ENCODE results near the gene MAPK11.
A peak's percentile ranks its signal among the peaks of the same experiment; 100 is the strongest.

The MAPK11 gene

DNA sequence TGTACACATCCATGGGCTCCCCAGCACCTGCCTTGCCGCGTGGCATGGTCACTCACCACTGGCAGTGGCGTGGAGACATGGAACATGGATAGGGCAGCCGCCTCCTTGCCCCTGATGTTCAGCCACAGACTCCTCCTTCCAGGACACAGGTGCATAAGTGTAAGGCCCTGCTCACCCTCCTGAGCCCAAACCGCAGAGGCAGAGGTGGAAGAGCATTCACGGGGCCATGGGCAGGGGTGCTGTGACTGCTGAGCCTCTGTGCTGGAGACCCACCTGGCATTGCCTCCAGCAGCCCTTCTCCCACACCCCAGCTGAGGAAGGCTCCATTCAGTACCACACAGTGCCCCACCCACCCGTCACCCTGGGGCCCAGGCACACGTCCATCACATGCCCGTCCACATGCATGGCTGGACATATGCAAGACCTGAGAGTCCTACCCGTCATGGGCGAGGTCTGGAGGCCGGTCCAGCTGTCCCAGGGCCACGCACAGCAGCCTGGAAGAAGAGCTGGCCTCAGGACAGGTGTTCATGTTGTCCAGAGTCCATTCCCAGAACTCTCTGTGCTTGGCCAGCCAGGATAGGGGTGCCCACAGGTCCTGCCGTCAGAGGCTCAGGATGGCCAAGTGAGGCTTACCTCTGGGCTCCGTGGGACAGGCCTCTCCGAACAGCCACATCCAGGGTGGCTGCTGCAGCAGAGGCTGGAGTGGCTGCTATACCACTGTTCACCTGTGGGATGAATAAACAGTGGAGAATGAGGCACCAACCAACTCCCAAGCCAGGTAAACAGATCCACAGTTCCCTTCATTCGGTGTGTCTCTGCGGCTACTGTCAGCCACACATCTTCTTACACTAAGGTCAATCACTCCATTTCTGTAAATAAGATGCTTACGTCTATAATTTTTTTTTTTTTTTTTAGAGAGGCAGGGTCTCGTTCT is 23.7 kb downstream of the MAPK11 start:
- DNase-seq: no peak

DNA sequence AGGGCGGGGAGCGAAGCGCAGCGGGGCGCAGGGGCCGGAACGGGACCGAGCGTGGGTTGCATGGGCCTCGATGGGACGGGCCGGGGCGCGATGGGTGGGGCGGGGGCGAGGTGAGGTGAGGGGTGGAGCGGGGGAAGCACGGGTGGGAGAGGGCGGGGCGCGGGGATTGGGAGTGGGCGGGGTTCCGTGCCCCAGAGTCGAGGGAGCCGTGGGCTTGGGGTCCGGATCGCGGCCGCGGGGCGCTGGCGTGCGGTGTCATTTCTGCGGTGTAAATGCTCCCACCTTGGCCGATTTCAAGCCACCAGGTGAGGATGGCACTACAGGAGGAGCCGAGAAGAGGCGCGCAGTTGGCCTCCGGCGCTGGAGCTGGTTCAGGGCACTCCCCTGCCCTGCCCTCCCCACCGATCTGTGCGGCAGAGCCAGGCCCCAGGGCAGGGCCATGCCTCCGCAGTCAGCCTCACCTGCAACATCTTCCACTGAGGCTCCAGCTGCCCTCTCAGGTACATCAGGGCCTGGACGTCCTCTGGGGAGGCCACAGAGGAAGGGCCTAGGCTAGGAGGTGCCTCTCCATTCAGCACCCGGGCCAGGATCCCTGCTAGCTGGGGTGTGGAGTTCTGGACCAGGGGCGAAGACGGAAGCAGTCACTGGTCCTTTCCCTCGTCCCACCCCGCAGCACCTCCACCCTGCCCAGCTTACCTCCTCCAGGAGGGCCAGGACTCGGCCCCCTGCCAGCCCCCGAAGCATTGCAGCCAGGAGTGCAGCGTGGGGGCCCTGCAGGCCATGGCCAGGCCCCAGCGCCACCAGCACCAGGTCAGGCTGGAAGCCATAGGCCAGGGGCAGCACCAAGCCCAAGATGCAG is 24.7 kb downstream of the MAPK11 start:
- no peak for DNase-seq

DNA sequence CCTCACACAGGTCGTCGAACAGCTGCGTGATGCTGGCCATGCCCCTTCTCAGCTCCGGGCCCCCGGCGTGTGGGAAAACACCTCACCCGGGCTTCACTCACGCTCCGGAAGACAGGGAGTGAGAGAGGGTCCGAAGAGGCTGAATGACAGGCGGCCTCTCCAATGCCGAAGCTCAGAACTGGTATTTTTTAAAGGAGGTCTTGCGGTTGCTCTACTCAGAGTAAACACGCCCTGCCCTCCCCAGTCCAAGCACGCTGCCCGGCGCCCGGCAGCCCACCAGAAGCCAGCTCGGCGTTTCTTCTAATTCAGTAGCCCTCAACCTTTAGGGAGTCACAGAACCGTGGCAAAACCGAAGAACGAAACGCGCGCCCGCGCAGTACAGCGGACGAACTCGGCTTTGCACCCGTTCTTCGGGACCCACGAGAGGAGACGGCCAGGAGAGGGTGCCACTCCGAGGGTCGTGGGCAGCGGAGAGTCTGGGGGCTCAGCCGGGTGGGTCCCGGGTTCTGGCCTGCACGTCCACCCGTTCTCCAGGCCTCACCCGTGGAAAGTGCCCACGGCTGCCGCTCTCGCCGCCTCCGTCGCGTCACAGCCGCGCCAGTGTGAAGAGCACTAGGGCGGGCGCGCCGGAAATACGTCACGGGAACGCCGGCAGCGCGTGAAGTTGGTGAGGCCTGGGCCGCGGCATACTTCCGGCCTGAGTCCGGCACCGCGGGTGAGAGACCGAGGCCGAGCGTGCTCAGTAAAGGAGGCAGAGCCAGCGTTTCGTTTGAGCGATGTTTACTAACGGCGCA is 25.6 kb downstream of the MAPK11 start, which contains the start of gene TUBGCP6:
Gene TUBGCP6, minus strand, starts transcription at position 604 of the 794 bp plus-strand sequence. Its CDS starts 564 bp downstream, at position 40.
- DNase-seq: peak; percentile 54

DNA sequence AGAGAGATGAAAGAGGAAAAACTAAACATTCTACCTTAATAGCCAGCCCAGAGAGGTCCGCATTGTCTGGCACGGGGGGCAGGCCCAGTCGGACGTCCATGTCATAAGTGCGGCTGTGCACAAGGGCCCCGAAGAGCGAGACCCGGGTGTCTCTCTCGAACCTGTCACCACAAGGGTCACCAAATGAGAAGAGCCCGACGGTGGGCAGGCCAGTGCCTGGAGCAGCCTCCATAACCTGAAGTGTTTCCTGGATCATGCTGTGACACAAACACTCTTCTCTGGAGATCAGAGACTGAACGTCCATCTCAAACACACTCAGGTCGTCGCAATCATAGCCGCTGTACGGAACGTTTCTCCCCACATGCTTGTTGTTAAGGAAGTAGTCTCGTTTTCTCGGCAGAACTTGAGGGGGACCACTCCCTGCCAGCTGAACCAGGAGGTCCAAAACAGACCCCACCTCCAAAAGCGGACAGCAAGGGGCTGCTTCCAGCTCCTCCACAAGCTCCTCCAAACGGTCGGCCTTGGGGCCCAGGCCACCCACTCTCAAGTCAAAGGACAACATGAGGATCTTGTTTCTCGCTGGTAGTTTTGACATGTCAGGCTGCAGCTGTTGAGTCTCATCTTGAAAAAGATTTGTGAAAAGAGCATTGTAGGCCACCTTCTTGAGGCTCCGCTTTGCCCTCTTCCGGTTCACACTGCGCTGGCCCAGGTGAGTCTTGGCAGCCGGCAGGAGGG is 26.3 kb downstream of the MAPK11 start:
- no peak for DNase-seq

DNA sequence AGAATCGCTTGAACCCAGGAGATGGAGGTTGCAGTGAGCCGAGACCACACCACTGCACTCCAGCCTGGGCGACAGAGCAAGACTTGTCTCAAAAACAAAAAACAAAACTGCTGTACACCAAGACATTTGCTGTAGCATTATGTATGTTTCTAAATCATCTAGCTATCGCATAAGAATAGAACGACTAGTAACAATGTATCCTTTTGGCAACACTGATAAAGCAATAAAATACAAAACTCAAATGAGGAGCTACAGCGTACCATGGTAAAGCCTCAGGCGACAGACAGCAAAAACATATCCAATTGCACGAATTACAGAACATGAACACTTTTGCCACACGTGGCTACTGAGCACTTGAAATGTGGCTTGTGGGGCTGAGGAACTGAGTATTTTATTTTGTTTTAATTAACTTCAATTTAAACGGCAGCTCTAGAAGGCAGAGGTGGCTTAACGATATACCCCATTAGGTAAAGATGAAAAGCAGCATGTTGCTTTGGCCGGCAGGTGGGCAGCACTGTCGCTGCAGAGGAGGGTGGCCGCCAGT is 27.7 kb downstream of the MAPK11 start:
- no peak for DNase-seq

DNA sequence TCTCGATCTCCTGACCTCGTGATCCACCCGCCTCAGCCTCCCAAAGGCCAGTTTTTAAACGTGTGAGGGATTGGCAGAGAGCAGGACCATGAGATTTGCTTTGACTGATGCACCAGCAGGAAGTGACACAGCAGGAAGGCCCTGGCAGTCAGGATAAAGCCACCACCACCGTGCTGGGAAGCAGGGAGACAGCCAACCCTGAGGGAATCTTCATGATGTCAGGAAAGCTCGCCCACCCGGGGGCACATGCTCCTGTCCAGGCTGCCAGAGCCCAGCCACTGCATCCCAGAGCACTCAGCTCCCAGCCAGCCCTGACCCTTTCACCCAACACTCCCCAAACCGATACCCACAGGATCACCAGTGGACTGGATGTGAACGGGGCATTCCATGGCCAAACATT is 31.4 kb downstream of the MAPK11 start:
- no peak for DNase-seq

DNA sequence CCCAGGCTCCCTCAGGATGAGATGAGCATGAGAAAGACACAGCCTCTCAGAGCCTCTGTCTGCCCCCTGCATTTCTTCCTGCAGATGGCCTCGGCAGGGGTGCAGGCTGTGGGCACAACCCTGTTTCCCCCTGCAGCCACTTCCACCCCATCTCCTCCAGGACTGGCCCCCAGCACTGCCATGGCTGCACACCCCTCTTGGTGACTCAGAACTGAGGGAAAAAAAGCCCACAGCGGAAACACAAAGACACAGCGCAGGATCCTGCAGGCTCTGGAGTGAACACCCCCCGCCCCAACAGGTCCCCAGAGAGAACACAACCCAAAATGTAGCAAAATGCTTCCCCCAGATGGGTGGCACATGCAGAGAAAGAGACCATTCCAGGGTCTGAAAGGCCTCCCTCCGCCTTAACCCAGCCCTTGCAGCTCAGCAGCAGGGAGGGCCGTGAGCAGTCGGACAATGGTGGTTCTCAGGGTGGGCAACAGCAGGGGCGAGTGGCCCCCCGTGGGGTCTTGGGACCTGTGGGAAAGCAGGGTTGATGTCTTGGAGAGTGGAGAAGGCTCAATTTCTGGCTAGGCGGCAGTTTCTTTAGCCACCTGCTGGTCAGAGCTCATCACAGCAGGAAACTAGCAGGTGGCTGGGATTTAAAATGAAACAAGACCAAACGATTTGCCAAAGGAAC is 33.3 kb downstream of the MAPK11 start:
- peak; percentile 3 for DNase-seq

DNA sequence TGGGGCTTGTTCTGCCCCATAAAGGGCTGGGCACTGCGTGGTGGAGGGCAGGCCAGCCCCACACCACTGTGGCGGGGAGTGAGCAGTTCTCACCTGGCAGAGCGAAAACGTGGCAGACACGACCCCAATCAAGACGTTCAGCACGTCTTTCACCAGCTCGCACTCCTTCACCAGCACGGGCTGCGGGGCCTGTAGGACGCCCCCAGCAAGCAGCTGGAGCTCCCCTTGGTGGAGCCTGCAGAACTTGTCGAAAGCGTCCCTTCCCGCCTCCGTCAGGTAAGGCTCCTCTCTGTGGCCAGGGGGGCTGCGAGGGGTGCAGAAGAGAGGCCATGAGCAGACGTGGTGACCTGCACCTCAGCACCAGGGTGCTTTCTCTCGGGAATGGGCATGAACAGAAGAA is 37.0 kb downstream of the MAPK11 start:
- DNase-seq: no peak

DNA sequence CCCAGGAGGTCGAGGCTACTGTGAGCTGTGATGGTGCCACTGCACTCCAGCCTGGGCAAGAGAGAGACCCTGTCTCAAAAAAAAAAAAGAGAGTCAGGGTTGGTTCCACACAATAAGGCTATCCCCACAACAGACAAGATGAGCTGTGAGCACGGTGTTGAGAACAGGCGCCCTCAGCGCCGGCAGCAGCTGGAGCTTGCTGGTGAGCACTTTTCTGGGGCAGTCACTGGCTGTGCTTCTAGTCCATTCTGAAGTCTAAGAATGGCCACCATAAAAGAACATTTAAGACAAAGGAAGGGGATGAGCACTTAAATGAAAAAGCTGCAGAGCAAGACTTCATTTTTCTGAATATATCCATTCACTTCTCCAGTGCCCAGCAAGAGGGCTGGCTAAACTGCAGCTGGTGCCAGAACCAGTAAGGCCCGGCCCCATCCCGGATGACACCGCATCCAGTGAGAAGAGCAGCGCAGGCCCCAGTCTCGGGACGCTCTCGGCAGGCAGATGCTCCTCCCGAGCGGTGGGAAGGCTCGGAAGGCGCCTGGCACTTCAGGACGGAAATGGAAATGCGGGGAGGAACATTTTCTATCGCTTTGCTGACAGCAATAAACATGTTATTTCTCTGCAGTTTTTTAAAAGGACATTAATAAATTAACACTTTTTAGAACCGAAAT is 37.6 kb downstream of the MAPK11 start:
- DNase-seq: no peak

DNA sequence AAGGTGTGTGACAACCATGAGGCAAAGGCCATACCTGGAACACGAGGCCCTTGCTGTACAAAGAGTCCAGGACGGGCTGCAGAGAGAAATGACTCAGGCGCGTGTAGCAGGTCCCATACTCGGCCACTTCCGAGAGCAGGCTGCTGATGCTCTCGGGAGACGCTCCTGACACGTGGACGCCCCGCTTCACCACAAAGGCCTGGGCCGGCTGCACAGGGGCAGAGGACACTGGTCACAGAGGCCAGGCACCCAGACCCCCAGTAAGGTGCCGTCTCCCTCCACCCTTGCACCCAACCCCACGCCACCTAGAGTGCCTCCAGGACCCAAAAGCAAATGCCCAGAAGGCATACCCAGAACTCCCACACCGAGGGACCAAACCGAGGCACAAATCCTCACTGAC is 40.8 kb downstream of the MAPK11 start:
- DNase-seq: no peak

DNA sequence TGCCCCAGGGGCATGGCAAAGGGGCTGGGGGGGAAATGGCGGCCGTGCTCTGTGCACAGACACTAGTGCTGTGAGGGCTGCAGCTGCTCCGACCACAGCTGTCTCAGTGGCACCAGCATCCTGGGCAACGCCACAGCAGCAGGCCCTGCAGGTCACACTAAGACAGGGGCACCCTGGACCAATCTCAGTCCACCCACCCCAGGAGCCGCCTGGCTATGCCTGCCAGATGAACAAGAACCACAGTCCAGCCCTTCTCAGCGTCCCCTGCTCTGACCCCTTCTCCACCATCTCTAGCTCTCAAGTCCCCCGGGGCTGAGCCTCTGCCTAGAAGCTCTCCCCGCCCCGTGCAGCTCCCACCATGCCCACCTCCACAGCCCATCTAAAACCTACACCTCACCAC is 41.8 kb downstream of the MAPK11 start:
- no peak for DNase-seq

DNA sequence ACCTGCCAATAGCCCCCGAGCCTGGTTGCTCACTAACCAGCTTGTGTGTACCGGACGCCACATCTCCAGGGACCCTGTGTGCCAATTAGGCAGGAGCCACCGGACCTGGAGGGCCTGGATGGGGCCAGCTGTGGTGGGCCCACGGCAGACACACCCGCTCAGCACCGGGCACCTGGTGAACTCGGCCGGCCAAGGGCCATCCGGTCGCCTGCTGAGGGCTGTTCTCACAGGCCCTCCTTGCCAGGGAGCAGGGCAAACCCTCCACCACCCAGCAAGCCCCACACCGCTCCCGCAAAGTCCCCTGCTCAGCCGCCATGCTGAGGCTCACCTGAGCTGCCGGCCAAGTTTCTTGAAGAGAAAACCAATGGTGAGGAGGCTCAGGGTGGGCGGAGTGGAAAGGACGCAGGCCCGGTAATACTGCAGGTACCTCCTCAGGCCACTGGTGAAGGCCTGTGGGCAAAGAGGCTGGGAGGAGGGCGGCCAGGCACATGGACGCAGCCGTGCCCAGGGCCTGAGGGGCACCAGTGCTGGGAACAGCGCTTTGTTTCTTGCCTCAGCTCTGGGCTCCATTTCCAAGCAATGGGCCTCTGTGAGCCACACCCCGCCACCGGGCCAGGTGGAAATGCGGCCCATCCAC is 42.5 kb downstream of the MAPK11 start:
- DNase-seq: no peak

DNA sequence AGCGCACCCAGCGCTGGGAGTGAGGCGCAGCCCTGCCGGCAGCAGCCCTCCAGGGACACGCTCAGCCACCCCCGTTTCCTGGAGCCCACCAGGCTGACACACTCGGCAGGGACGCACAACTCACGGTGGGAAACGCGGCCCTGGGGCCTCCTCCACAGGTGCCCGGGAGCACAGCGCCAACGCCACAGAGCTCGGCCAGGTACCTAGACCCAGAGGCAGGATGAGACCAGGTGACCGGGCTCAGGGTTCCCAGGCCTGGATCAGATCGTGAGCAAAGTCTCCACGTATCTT is 43.4 kb downstream of the MAPK11 start:
- DNase-seq: no peak

DNA sequence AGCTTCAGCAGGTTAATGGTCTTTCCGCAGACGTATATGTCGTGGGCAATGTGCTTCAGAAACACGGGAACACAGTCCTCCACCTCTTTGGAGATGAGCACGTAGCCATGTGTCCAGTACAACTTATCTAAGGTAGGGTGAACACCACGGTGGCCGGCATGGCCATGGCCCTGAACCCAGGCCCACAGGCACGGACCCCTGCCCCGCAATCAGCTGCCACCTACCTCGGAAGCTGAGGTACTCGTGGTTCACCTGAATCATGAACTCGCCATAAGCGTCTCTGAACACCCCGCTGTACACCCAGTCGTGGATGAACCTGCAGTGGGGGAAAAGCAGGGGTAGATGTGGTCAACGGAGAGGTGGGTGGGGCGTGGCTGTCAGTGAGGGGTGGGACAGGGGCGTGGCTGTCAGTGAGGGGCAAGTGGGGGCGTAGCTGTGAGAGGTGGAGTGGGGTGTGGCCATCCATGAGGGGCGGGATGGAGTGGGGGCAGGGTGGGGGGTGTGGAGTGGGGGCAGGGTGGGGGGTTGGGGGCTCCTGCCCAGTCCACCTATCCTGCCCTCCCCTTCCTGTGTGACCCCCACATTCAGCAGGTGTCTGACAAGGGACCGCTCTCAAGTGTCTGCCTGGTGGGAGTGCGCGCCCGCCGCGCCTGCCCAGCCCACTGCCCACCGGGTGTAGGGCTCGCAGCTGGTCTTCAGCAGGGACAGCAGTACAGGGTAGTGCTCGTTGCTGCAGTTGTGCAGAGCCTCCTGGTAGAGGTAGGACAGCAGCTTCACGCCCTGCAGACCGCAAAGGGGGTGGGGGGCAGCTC is 43.9 kb downstream of the MAPK11 start:
- no peak for DNase-seq

DNA sequence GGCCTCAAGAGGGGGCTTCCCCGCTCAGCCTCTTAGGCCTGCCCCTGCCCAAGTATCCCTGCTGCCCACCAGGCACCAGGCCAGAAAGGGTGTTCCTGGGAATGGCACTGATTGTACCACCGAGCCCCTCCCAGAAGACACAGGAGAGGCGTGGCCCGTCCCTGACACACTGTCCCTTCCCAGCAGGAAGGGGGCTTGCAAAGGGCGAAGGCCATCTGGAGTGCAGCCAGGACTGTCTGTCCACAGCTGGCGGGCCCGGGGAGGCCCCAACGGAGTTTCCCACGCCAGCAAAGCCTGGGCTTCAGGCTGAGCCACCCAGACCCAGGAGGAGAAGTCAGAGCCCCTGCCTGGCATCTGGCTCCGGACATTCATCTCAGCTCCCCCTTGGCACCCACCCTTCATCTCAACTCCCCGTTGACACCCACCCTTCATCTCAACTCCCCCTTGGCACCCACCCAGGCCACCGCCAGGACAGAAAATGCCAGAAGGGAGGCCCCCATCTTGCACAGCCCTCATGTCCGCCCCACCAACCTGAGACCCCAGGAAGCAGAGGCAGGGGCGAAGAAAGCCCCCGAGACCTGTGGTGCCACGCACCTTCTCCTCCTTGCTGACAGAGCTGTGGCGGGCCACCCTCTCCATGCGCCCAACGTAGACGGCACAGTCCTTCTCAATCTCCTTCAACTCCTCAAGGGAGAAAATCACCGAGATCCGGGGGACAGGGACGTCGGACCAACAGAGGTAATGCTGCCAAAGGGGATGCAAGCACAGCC is 44.8 kb downstream of the MAPK11 start:
- no peak for DNase-seq

DNA sequence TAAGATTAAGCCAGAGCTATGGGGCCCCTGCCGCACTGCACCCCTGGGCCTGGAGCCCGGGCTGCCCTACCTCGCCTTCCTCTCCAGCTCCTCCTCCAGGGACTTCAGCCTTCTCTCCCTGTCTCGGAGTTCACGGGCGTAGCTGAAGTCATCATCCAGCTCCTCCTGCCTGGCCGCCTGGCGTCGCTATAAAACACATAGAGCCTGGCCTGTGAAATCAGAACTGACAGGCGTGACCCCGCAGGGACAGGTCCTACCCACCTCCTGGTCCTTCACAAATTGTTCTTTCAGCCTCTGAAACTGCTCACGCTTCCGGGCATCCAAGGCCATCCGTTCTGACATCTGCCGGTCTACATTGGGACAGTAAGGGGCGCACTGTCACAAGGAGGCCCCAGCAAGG is 46.1 kb downstream of the MAPK11 start:
- DNase-seq: no peak

DNA sequence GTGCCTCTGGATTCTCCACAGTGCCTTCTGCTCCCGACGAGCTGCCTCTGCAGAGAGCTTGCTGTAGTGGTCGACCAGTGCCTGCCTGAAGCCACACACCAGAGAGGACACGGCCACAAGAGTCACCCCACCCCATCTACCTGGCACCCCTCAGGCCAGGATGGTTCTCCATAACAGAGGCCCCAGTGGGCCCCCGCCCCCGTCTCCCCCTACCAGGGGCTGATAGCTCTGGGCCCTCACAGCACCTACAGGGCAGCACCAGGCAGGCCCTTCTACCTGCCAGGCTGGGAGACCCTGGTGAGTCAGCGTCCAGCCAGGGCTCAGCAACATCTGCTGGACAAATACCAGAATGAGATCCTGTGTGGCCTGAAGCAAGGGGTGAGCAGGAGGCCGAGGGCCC is 47.7 kb downstream of the MAPK11 start:
- DNase-seq: no peak

DNA sequence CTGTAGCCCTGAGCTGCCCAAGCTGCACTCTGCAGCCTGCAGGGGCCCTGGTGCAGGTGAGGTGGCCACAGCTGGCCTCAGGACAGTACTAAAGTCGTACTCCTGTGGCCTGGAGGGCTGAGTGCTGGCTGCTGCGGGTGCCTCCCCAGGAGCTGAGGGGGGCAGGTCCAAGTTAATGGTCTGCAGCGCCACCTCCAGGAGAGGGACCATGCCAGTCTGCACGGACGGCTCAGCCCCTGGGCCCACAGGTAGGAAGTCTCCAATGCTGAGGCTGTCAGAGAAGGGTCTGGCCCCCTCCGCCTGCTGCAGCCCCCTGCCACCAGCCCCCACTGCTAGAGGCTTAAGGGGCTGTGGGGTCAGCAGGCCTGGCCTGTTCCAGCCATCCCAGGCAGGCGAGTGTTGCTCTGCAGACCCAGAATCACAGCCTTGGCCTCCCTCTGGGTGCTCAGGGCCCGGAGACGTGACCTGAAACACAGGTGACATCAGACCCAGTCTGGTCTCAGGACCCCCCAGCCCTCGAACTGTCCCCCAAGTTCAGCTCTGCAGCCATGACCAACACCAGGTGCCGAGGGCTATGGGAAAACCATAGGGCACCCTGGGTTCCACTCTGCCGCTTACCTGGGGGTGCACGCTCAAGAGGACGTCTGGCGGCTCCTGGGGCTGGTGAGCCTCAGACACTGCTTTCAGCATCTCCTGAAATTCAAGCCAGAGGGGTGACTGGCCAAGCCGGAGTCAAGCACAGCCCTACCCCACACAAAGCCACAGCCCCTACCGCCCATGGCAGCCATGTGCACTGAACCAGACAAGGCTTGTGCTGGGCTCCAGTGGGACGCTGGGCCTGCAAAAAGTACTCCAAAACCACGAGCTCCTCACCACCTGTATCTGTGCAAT is 48.5 kb downstream of the MAPK11 start:
- DNase-seq: no peak

Data from KG1 (cell line).